ENCODE results near the gene PEX1. TPM values are rescaled to one million over a fixed set of nuclear protein-coding genes. Genes with fewer than 3 reads are reported as not detected.
A peak's percentile ranks its signal among the peaks of the same experiment; 100 is the strongest.

PEX1 gene
- total and polyA plus RNA-seq, 2 donors (not counting 3 experiments of a cell fraction or from before 2014, with no cell fraction given), result 8.4 to 11.7 TPM

DNA sequence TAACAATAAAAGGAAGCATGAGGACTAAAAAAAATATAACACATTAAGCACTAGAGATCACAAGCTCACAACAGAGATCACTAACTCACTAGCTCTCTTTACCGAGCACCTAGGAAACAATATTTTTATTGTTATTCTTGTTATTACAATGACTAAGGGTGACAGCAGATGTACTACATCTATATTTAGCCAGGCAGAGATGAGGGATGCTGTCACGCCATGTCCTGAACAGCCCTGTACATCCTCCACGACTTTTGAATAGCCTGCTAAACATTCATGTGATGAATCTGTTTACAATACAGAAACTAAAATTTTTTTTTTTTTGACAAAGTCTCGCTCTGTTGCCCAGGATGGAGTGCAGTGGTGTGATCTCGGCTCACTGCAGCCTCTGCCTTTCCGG lies 39.1 kb upstream of the PEX1 start:
- Histone ChIP-seq H3K9me3 (replicated peaks; ENCODE audit: control insufficient read depth, insufficient read depth, low read length) (no peaks in the 10 kb centered on the region), H3K27me3 (ENCODE audit: control insufficient read depth in 2 of 2, insufficient read depth in 2 of 2, low read length in 2 of 2) (no peaks in the 10 kb centered on the region), H3K4me2 (ENCODE audit: insufficient read depth, low read length) (no peak overlapping the region), H3K4me3 (replicated peaks in 1 of 3; ENCODE audit: insufficient read depth in 1 of 3, low read depth in 1 of 3, low read length in 3 of 3) (no peak overlapping the region), H3K79me2 (ENCODE audit: control insufficient read depth, insufficient read depth, low read length) (no peaks in the 10 kb centered on the region), H3K9ac (replicated peaks; ENCODE audit: extremely low read depth, insufficient read depth, low read length) (no peak overlapping the region), H2AFZ (ENCODE audit: low read depth, low read length) (no peak overlapping the region), H3K9me1 (replicated peaks; ENCODE audit: control insufficient read depth, extremely low read depth, insufficient read depth, low read length) (no peaks in the 10 kb centered on the region), H3K4me1 (ENCODE audit: control insufficient read depth, extremely low read depth, insufficient read depth, low read length) (peaks cover 15% of the 10 kb centered on the region), H4K20me1 (replicated peaks; ENCODE audit: control insufficient read depth, extremely low read depth, insufficient read depth, low read length) (no peaks in the 10 kb centered on the region), H3K36me3 (ENCODE audit: control insufficient read depth in 2 of 2, extremely low read depth in 1 of 2, insufficient read depth in 2 of 2, low read length in 2 of 2) (peaks cover 7 to 15% of the 10 kb centered on the region in 2 experiments), H3K27ac (ENCODE audit: insufficient read depth, low read depth, low read length) (no peak overlapping the region)
- POLR2A ChIA-PET, result no interaction called here
- CTCF ChIA-PET, result interaction anchor here (1.6 kb wide), 1 partner anchor 10 kb away, joined by 7 read pairs; no protein-coding TSS in a partner anchor
- dilution Hi-C loops (cut with MboI; ENCODE audit: extremely low pct_ligation_motif_present, low sequenced_read_pairs), result no loop called here
- DNase-seq (ENCODE audit: low read depth, low spot score), result no peak
- BruUV-seq (replicated peaks), result no TSS peak
- intact Hi-C loops (cut with micrococcal nuclease), result no loop called here
- TF ChIP-seq EZH2 (IDR thresholded peaks at IDR 0.05; ENCODE audit: borderline replicate concordance, low read depth, low read length, severe bottlenecking), result no peak
- peak; percentile 2 for TF ChIP-seq JUN (IDR thresholded peaks at IDR 0.05; ENCODE audit: borderline replicate concordance, insufficient read depth, insufficient read length, low read depth)
- no peak for FAIRE-seq

DNA sequence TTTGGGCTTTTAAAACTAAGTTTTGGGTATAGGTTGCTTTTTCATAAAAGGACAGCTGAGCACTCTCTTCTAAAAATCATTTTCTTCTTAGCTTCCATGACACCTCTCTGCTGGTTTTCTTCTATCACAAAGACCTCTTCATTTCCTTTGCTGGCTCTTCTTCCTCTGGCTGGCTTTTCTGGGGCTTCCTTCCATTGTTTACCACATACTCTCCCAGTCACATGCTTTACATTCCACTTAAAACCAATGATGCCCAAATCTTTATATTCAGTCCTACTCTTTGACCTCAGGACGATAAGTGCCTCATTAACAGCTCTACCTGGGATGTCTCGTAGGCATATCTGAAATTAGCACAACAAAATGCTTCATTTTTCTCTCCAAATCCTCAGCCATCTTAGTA lies 35.0 kb upstream of the PEX1 start:
- ChIA-PET POLR2A (no interaction called here), CTCF (interaction anchor here (0.9 to 1.5 kb wide), 5 partner anchors 12 to 102 kb away, joined by 3 to 5 read pairs (median 3); partner anchors contain the start of genes PEX1 and RBM48)
- FAIRE-seq, result no peak
- DNase-seq (ENCODE audit: low read depth, low spot score), result peak; percentile 41
- no TSS peak for BruUV-seq (replicated peaks)
- Histone ChIP-seq H3K4me2 (ENCODE audit: insufficient read depth, low read length) (peak overlapping the region; percentile 59), H3K36me3 (ENCODE audit: control insufficient read depth in 2 of 2, extremely low read depth in 1 of 2, insufficient read depth in 2 of 2, low read length in 2 of 2) (peaks cover 2 to 13% of the 10 kb centered on the region in 2 experiments), H3K4me1 (ENCODE audit: control insufficient read depth, extremely low read depth, insufficient read depth, low read length) (peaks cover 15% of the 10 kb centered on the region), H3K79me2 (ENCODE audit: control insufficient read depth, insufficient read depth, low read length) (no peaks in the 10 kb centered on the region), H3K9me3 (replicated peaks; ENCODE audit: control insufficient read depth, insufficient read depth, low read length) (no peaks in the 10 kb centered on the region), H3K9me1 (replicated peaks; ENCODE audit: control insufficient read depth, extremely low read depth, insufficient read depth, low read length) (no peaks in the 10 kb centered on the region), H2AFZ (ENCODE audit: low read depth, low read length) (no peak overlapping the region), H3K27me3 (ENCODE audit: control insufficient read depth in 2 of 2, insufficient read depth in 2 of 2, low read length in 2 of 2) (no peaks in the 10 kb centered on the region), H3K27ac (ENCODE audit: insufficient read depth, low read depth, low read length) (peak overlapping the region; percentile 38), H3K4me3 (replicated peaks in 1 of 3; ENCODE audit: insufficient read depth in 1 of 3, low read depth in 1 of 3, low read length in 3 of 3) (no peak overlapping the region), H3K9ac (replicated peaks; ENCODE audit: extremely low read depth, insufficient read depth, low read length) (no peak overlapping the region), H4K20me1 (replicated peaks; ENCODE audit: control insufficient read depth, extremely low read depth, insufficient read depth, low read length) (no peaks in the 10 kb centered on the region)
- dilution Hi-C loops (cut with MboI; ENCODE audit: extremely low pct_ligation_motif_present, low sequenced_read_pairs) (no loop called here), intact Hi-C loops (cut with micrococcal nuclease) (no loop called here)
- TF ChIP-seq JUN (IDR thresholded peaks at IDR 0.05; ENCODE audit: borderline replicate concordance, insufficient read depth, insufficient read length, low read depth) (no peak), MYC (IDR thresholded peaks at IDR 0.05; ENCODE audit: low read depth, low read length) (no peak), POLR2A (IDR thresholded peaks at IDR 0.05; ENCODE audit: low read depth, low read length) (no peak), GATA2 (IDR thresholded peaks at IDR 0.05; ENCODE audit: insufficient read depth, insufficient read length, low read depth, low read length) (no peak), POLR2AphosphoS5 (IDR thresholded peaks at IDR 0.05; ENCODE audit: insufficient read depth, low read depth, low read length) (no peak), EZH2 (IDR thresholded peaks at IDR 0.05; ENCODE audit: borderline replicate concordance, low read depth, low read length, severe bottlenecking) (no peak), FOS (IDR thresholded peaks at IDR 0.05; ENCODE audit: borderline replicate concordance, insufficient read depth, low read length) (no peak)
- TF ChIP-seq, protein P1, sequence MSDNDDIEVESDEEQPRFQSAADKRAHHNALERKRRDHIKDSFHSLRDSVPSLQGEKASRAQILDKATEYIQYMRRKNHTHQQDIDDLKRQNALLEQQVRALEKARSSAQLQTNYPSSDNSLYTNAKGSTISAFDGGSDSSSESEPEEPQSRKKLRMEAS (IDR thresholded peaks at IDR 0.05; ENCODE audit: insufficient read depth, insufficient read length), result no peak
- TF ChIP-seq, protein P2, sequence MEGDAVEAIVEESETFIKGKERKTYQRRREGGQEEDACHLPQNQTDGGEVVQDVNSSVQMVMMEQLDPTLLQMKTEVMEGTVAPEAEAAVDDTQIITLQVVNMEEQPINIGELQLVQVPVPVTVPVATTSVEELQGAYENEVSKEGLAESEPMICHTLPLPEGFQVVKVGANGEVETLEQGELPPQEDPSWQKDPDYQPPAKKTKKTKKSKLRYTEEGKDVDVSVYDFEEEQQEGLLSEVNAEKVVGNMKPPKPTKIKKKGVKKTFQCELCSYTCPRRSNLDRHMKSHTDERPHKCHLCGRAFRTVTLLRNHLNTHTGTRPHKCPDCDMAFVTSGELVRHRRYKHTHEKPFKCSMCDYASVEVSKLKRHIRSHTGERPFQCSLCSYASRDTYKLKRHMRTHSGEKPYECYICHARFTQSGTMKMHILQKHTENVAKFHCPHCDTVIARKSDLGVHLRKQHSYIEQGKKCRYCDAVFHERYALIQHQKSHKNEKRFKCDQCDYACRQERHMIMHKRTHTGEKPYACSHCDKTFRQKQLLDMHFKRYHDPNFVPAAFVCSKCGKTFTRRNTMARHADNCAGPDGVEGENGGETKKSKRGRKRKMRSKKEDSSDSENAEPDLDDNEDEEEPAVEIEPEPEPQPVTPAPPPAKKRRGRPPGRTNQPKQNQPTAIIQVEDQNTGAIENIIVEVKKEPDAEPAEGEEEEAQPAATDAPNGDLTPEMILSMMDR (IDR thresholded peaks at IDR 0.05; ENCODE audit: extremely low read depth in 1 of 2, insufficient read depth in 1 of 2, low read depth in 1 of 2, low read length in 2 of 2), result no peak
